ENCODE measurements around the gene ARID1B.

Gene ARID1B

DNA sequence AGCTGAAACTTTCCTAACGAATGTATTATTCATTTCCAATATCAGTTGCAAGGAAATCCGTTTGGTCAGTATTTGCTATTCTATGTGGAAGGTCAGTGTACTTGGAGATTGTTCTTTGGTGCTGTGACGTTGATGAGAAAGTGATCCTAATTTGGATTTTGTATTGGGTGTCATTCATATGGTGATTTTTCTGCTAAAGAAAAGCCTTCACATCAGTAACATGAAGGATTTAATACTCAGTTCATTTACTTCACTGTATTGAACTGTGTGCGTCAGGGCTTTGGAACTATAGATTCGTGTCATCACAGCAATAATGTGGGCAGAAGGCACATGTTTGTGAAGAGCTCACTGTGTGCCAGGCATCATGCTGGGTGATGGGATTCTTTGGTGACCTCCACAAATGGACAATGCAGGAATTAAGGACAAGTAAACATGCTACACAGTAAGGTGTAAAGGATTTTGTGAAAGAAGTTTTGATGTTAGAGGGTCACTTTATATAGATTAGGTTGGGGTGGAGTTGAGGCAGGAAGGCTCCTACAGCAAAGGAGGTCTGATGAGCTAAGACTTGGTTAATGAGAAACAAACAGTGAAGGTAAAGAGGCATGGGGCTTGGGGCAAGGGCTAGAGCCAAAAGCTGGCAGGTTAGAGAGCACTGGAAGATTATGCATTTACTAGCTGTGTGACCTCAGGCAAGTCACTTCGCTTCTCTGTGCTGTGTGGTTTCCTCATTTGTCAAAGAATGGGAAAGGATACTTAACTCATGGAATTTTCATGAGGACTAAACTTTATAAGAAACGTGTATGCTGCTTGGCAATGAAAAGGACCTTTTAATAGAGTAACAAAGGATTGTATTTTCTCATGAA is 12.1 kb downstream of the ARID1B start:
- in situ Hi-C loops (cut with MboI; ENCODE audit: low pct_unique_long_range_greater_than_20kb, low sequenced_read_pairs): no loop called here
- no peak for DNase-seq

GRCh38 chr6:156790711-156791319 is 13.6 kb downstream of the ARID1B start:
- DNase-seq: no peak
- in situ Hi-C loops (cut with MboI; ENCODE audit: low pct_unique_long_range_greater_than_20kb, low sequenced_read_pairs): no loop called here

GRCh38 chr6:156791320-156791850 is 14.2 kb downstream of the ARID1B start:
- peak; percentile 14 for DNase-seq
- in situ Hi-C loops (cut with MboI; ENCODE audit: low pct_unique_long_range_greater_than_20kb, low sequenced_read_pairs): no loop called here

- DNase-seq: no peak
- in situ Hi-C loops (cut with MboI; ENCODE audit: low pct_unique_long_range_greater_than_20kb, low sequenced_read_pairs): no loop called here
Observed at GRCh38 chr6:156793200-156793599, 16.0 kb downstream of the ARID1B start.

- no peak for DNase-seq
- in situ Hi-C loops (cut with MboI; ENCODE audit: low pct_unique_long_range_greater_than_20kb, low sequenced_read_pairs): no loop called here
Observed at GRCh38 chr6:156794546-156795354, 17.6 kb downstream of the ARID1B start.

DNA sequence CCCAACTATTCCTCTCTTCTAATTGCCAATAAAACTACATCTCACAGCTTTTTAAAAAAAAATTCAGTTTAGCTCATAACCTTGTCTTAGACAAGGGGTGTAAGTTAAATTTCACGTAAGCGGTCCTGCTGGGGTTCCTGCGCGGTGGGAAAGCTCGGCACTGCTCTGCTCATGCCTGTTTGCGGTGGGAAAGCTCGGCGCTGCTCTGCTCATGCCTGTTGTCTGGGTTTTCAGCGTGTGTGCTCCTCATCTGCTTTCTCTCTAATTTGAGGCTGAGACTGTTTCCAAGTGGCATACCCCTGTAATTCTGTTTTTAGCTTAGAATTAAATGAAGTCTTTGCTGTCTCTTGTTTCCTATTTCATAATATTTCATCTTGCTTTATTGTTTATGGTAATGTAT is 18.6 kb downstream of the ARID1B start:
- DNase-seq: no peak
- in situ Hi-C loops (cut with MboI; ENCODE audit: low pct_unique_long_range_greater_than_20kb, low sequenced_read_pairs): no loop called here

DNA sequence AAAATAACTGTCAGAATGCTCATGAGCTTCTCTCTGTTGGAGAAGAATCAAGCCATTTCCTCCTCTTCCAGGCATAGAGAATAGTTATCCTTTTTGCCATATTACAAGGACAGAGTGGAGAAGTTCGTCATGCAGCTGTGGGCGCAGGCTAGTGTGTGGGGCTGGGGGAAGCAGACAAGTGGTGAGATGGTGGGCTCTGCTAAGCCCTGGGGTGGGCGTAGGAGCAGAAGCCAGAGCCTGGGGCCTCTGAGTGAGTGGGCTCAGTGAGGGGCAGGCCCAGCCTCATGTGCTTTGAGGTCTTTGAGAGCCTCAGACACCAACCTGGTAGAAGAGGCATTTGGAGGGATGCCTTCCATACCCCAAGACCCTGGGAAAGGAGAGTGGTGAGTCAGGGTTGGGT is 19.4 kb downstream of the ARID1B start:
- no peak for DNase-seq
- in situ Hi-C loops (cut with MboI; ENCODE audit: low pct_unique_long_range_greater_than_20kb, low sequenced_read_pairs): no loop called here

- DNase-seq: no peak
- in situ Hi-C loops (cut with MboI; ENCODE audit: low pct_unique_long_range_greater_than_20kb, low sequenced_read_pairs): no loop called here
Observed at GRCh38 chr6:156797901-156798735, 20.9 kb downstream of the ARID1B start.

GRCh38 chr6:156801712-156802111 is 24.5 kb downstream of the ARID1B start:
- in situ Hi-C loops (cut with MboI; ENCODE audit: low pct_unique_long_range_greater_than_20kb, low sequenced_read_pairs): no loop called here
- no peak for DNase-seq

DNA sequence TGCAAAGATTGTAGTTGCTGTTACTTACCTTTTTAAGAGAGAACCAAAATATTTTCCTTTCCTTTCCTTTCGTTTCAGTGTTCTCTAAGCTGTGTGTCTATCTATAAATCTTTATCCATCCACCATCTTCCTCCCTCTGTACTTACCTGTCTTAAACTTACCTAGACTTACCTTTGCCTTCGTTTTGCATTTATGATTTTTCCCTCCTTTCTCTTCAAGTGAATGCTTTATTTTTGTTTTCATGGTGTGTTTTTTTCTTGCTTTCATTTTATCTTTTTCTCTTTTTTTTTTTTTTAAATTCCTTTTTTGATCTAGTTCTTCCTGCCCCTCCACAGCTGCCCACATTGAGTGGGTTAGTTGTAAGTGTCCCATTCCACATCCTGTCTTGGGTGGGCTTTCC is 26.2 kb downstream of the ARID1B start:
- no peak for DNase-seq
- in situ Hi-C loops (cut with MboI; ENCODE audit: low pct_unique_long_range_greater_than_20kb, low sequenced_read_pairs): no loop called here

- in situ Hi-C loops (cut with MboI; ENCODE audit: low pct_unique_long_range_greater_than_20kb, low sequenced_read_pairs): no loop called here
Observed at GRCh38 chr6:156804402-156804801, 27.2 kb downstream of the ARID1B start.

GRCh38 chr6:156806155-156806554 is 29.0 kb downstream of the ARID1B start:
- no peak for DNase-seq
- in situ Hi-C loops (cut with MboI; ENCODE audit: low pct_unique_long_range_greater_than_20kb, low sequenced_read_pairs): no loop called here

More at GRCh38 chr6:156804402-156804801, 27.2 kb downstream of the ARID1B start:
- no peak for DNase-seq

GRCh38 chr6:156807028-156807427 is 29.9 kb downstream of the ARID1B start:
- in situ Hi-C loops (cut with MboI; ENCODE audit: low pct_unique_long_range_greater_than_20kb, low sequenced_read_pairs): no loop called here
- peak; percentile 69 for DNase-seq

- DNase-seq: peak; percentile 50
- in situ Hi-C loops (cut with MboI; ENCODE audit: low pct_unique_long_range_greater_than_20kb, low sequenced_read_pairs): no loop called here
Observed at GRCh38 chr6:156807795-156808194, 30.6 kb downstream of the ARID1B start.

DNA sequence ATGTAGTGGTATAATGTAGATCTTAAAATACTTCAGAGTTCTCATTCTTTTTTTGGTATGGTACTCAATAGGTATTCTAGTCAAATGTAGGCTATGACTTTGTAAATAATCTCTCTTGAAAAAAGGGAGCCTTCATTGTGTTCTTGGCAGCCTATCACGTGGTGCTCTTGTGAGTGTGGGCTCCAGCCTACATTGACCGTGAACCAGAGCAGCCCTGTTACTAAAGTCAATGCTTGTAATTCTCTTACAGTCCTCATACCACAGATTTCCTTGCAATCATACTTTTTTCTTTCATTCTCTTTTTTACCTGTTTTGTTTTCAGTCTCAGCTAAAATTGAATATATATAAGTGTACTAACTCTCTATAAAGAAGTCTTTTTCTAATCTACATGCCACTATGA is 31.1 kb downstream of the ARID1B start:
- no peak for DNase-seq
- in situ Hi-C loops (cut with MboI; ENCODE audit: low pct_unique_long_range_greater_than_20kb, low sequenced_read_pairs): no loop called here

GRCh38 chr6:156809034-156809433 is 31.9 kb downstream of the ARID1B start:
- in situ Hi-C loops (cut with MboI; ENCODE audit: low pct_unique_long_range_greater_than_20kb, low sequenced_read_pairs): no loop called here
- DNase-seq: peak; percentile 54

DNA sequence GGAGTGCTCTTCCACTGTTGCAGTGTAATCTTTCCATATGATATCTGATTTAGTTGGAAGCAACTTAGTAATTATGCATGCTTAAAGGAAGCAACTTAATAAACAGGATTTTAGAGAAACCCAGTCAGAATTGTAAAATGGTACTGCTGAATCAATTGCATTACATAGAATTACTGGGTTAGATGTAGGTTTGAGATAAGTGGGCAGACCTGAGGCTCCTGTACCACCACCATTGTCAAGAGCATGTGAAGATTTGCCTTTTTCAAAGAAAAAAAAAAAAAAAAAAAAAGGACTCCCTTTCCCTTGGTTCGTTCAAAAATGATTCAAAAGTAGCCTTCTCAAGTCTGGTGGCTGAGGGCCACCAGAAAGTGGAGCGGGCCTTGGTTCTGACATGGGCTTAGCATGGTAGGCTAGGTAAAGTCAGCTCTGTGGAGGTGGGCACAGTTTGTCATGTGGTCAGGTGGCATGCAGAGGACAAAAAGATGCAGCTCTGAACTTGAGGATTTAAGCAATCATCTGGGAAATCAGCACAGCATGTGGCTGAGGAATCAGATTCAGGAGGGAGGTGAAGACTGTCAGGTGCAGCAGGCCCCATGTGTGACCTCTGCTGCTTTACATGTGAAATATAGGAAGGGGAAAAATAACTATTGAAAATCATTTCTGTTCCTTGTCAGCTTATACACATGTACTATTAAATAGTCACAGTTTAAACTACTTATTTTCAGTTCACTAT is 32.4 kb downstream of the ARID1B start:
- in situ Hi-C loops (cut with MboI; ENCODE audit: low pct_unique_long_range_greater_than_20kb, low sequenced_read_pairs): no loop called here
- DNase-seq: no peak

DNA sequence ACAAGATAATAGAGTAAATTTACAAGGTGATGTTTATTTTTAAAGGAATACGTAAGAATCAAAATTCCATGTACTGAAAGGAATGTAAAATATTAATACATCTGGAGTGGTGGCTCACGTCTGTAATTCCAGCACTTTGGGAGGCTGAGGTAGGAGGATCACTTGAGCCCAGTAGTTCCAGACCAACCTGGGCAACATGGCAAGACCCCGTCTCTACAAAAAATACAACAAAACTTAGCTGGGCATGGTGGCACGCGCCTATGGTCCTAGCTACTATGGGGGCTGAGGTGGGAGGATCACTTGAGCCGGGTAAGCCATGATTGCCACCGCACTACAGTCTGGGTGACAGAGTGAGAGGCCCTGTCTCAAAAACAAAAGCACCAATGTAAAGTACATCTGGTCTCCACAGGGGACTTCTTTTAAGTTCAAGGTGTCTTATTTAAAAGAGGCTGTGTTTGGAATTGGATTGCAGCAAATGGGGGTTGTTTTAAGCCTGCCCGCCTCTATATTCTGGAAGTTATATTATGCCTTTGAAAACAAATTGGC is 36.9 kb downstream of the ARID1B start:
- in situ Hi-C loops (cut with MboI; ENCODE audit: low pct_unique_long_range_greater_than_20kb, low sequenced_read_pairs): no loop called here
- DNase-seq: no peak
